ENCODE results near the gene EID2. TPM values are rescaled to one million over a fixed set of nuclear protein-coding genes. Genes with fewer than 3 reads are reported as not detected.

The EID2 gene
- total and polyA plus RNA-seq, 12 donors: 13.9 to 32.9 (median 25.9) TPM

GRCh38 chr19:39489756-39490155 lies 50.2 kb downstream of the EID2 start:
- peaks cover 0 to 44% of the 10 kb centered on the region in 2 donors for H3K36me3 ChIP-seq (replicated peaks in 1 of 2)
- H3K27ac ChIP-seq: no peak overlapping the region
- WGBS, 4 donors: 82 to 85% (median 84%) methylated on average over 5 to 10 of the region's 10 CpGs
- no peaks in the 10 kb centered on the region for H3K27me3 ChIP-seq
- no peak overlapping the region for H3K4me3 ChIP-seq
- no peaks in the 10 kb centered on the region for H3K9me3 ChIP-seq (replicated peaks in 1 of 3)
- DNase-seq: no peak
- TF ChIP-seq, protein P1, sequence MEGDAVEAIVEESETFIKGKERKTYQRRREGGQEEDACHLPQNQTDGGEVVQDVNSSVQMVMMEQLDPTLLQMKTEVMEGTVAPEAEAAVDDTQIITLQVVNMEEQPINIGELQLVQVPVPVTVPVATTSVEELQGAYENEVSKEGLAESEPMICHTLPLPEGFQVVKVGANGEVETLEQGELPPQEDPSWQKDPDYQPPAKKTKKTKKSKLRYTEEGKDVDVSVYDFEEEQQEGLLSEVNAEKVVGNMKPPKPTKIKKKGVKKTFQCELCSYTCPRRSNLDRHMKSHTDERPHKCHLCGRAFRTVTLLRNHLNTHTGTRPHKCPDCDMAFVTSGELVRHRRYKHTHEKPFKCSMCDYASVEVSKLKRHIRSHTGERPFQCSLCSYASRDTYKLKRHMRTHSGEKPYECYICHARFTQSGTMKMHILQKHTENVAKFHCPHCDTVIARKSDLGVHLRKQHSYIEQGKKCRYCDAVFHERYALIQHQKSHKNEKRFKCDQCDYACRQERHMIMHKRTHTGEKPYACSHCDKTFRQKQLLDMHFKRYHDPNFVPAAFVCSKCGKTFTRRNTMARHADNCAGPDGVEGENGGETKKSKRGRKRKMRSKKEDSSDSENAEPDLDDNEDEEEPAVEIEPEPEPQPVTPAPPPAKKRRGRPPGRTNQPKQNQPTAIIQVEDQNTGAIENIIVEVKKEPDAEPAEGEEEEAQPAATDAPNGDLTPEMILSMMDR (IDR thresholded peaks at IDR 0.05): no peak
- no peak for TF ChIP-seq POLR2A (IDR thresholded peaks at IDR 0.05)
- intact Hi-C loops (cut with DNase I): no loop called here
- no peaks in the 10 kb centered on the region for H3K4me1 ChIP-seq (replicated peaks in 1 of 2)

Small RNAs within 50 kb of the gene (small RNA-seq; reads per million reads assigned to genes)
- 0 reads per million in 2 donors for gene RPS29P24

Other genes with a start within 250 kb of the EID2 start
- not detected for gene IFNL1, start 243.8 kb downstream of the EID2 start, total RNA-seq
- gene IFNL1, start 243.8 kb downstream of the EID2 start, polyA plus RNA-seq: not detected
- gene LRFN1, start 219.3 kb downstream of the EID2 start, total RNA-seq: 1 to 10 TPM in 2 of 9 donors, under 1 TPM in 7; 0.34 to 1.4 (median 0.69) TPM
- 1 to 10 TPM in 1 of 3 donors, under 1 TPM in 2; 0.15 to 1.8 (median 0.74) TPM for gene LRFN1, start 219.3 kb downstream of the EID2 start, polyA plus RNA-seq
- gene GMFG, start 204.1 kb downstream of the EID2 start, total RNA-seq: 10 to 100 TPM; 13.4 to 45.8 (median 35.2) TPM
- gene GMFG, start 204.1 kb downstream of the EID2 start, polyA plus RNA-seq: 10 to 100 TPM; 22.6 to 92.5 (median 76.2) TPM
- gene SAMD4B, start 197.7 kb downstream of the EID2 start, total RNA-seq: 100 to 1,000 TPM in 3 of 9 donors, 10 to 100 TPM in 6; 37.9 to 111 (median 98.5) TPM
- 100 to 1,000 TPM in 2 of 3 donors, 10 to 100 TPM in 1; 50.0 to 280 (median 211) TPM for gene SAMD4B, start 197.7 kb downstream of the EID2 start, polyA plus RNA-seq
- 10 to 100 TPM; 46.8 to 60.2 (median 54.2) TPM for gene PAF1, start 149.1 kb downstream of the EID2 start, total RNA-seq
- 10 to 100 TPM; 50.9 to 86.9 (median 51.6) TPM for gene PAF1, start 149.1 kb downstream of the EID2 start, polyA plus RNA-seq
- 100 to 1,000 TPM in 1 of 9 donors, 10 to 100 TPM in 8; 36.1 to 221 (median 64.0) TPM for gene MED29, start 148.8 kb downstream of the EID2 start, total RNA-seq
- 10 to 100 TPM; 43.6 to 49.6 (median 49.2) TPM for gene MED29, start 148.8 kb downstream of the EID2 start, polyA plus RNA-seq
- gene ZFP36, start 133.3 kb downstream of the EID2 start, total RNA-seq: 100 to 1,000 TPM in 3 of 9 donors, 10 to 100 TPM in 5, 1 to 10 TPM in 1; 5.7 to 187 (median 81.8) TPM
- gene ZFP36, start 133.3 kb downstream of the EID2 start, polyA plus RNA-seq: 100 to 1,000 TPM in 2 of 3 donors, 10 to 100 TPM in 1; 64.8 to 193 (median 113) TPM
- 10 to 100 TPM in 8 of 9 donors, 1 to 10 TPM in 1; 9.6 to 23.4 (median 17.8) TPM for gene PLEKHG2, start 127.5 kb downstream of the EID2 start, total RNA-seq
- 10 to 100 TPM in 2 of 3 donors, 1 to 10 TPM in 1; 3.6 to 44.8 (median 16.3) TPM for gene PLEKHG2, start 127.5 kb downstream of the EID2 start, polyA plus RNA-seq
- 1,000 to 10,000 TPM in 6 of 9 donors, 100 to 1,000 TPM in 3; 229 to 1,939 (median 1,252) TPM for gene RPS16, start 104.2 kb downstream of the EID2 start, total RNA-seq
- gene RPS16, start 104.2 kb downstream of the EID2 start, polyA plus RNA-seq: 1,000 to 10,000 TPM; 1,071 to 2,033 (median 1,152) TPM
- gene SUPT5H, start 94.6 kb downstream of the EID2 start, total RNA-seq: 100 to 1,000 TPM in 3 of 9 donors, 10 to 100 TPM in 6; 42.0 to 145 (median 85.3) TPM
- gene SUPT5H, start 94.6 kb downstream of the EID2 start, polyA plus RNA-seq: 100 to 1,000 TPM; 107 to 612 (median 233) TPM
- 10 to 100 TPM; 52.8 to 93.4 (median 65.0) TPM for gene TIMM50, start 59.3 kb downstream of the EID2 start, total RNA-seq
- 100 to 1,000 TPM in 2 of 3 donors, 10 to 100 TPM in 1; 77.7 to 147 (median 118) TPM for gene TIMM50, start 59.3 kb downstream of the EID2 start, polyA plus RNA-seq
- under 1 TPM in 1 of 9 donors, not detected in 8; 0.17 TPM for gene DLL3, start 41.2 kb downstream of the EID2 start, total RNA-seq
- under 1 TPM in 1 of 3 donors, not detected in 2; 0.10 TPM for gene DLL3, start 41.2 kb downstream of the EID2 start, polyA plus RNA-seq
- gene SELENOV, start 25.0 kb downstream of the EID2 start, total RNA-seq: not detected
- gene SELENOV, start 25.0 kb downstream of the EID2 start, polyA plus RNA-seq: not detected
- gene EID2B, start 7.3 kb downstream of the EID2 start, total RNA-seq: 1 to 10 TPM; 1.6 to 6.7 (median 3.8) TPM
- 1 to 10 TPM; 2.7 to 4.3 (median 3.8) TPM for gene EID2B, start 7.3 kb downstream of the EID2 start, polyA plus RNA-seq
- gene LGALS13, start 62.4 kb upstream of the EID2 start, total RNA-seq: not detected
- not detected for gene LGALS13, start 62.4 kb upstream of the EID2 start, polyA plus RNA-seq
- gene LGALS16, start 115.8 kb upstream of the EID2 start, total RNA-seq: 1 to 10 TPM in 1 of 9 donors, not detected in 8; 1.4 TPM
- not detected for gene LGALS16, start 115.8 kb upstream of the EID2 start, polyA plus RNA-seq
- 1 to 10 TPM in 1 of 9 donors, not detected in 8; 2.2 TPM for gene LGALS14, start 164.3 kb upstream of the EID2 start, total RNA-seq
- gene LGALS14, start 164.3 kb upstream of the EID2 start, polyA plus RNA-seq: not detected
- 1 to 10 TPM in 1 of 9 donors, not detected in 8; 3.7 TPM for gene CLC, start 197.9 kb upstream of the EID2 start, total RNA-seq
- under 1 TPM in 1 of 3 donors, not detected in 2; 0.66 TPM for gene CLC, start 197.9 kb upstream of the EID2 start, polyA plus RNA-seq
- not detected for gene LEUTX, start 238.7 kb upstream of the EID2 start, total RNA-seq
- not detected for gene LEUTX, start 238.7 kb upstream of the EID2 start, polyA plus RNA-seq

Measured in adrenal gland (tissue), 12 donors.